GM11168 (cell line): ENCODE data around the gene PCDHA6.
"Not testable (repeated sequence)": the region's sequence is repeated elsewhere in the genome, so short reads cannot be mapped to it uniquely, and the experiment has no call there.

ENCODE experiments used
- in situ Hi-C: fragments of 300-500 bp; cut with MboI; formaldehyde crosslinking; loops from one replicate; pipeline ENCODE4 v1.12.0; 2022; ENCODE audit warnings: low sequenced_read_pairs; ENCODE audit not compliant: unreplicated experiment

Gene PCDHA6

GRCh38 chr5:140827704-140828361 is at the start of gene PCDHA6:
Gene PCDHA6 (plus strand): TSS chr5:140827960. CDS start chr5:140828092, 132 bp downstream.
- in situ Hi-C loops: no loop called here

- in situ Hi-C loops: no loop called here
Measured at GRCh38 chr5:140780512-140780911, 47.2 kb upstream of the PCDHA6 start.

GRCh38 chr5:140785905-140786686 is 41.7 kb upstream of the PCDHA6 start, which contains the start of gene PCDHA1:
Gene PCDHA1 (plus strand): TSS chr5:140786140.
- in situ Hi-C loops: no loop called here

- in situ Hi-C loops: not testable (repeated sequence)
Measured at GRCh38 chr5:140787422-140787821, 40.3 kb upstream of the PCDHA6 start.

- in situ Hi-C loops: not testable (repeated sequence)
Measured at GRCh38 chr5:140787849-140788504, 39.8 kb upstream of the PCDHA6 start.

- in situ Hi-C loops: no loop called here
Measured at GRCh38 chr5:140791089-140791488, 36.7 kb upstream of the PCDHA6 start.

GRCh38 chr5:140794595-140795258 is 33.0 kb upstream of the PCDHA6 start, which contains the start of gene PCDHA2:
Gene PCDHA2 (plus strand): TSS chr5:140794852.
- in situ Hi-C loops: no loop called here

GRCh38 chr5:140795259-140795641 is 32.5 kb upstream of the PCDHA6 start:
- in situ Hi-C loops: no loop called here

- in situ Hi-C loops: not testable (repeated sequence)
Measured at GRCh38 chr5:140796072-140796717, 31.6 kb upstream of the PCDHA6 start.

GRCh38 chr5:140796718-140797095 is 31.1 kb upstream of the PCDHA6 start:
- in situ Hi-C loops: no loop called here

GRCh38 chr5:140800816-140801493 is 26.8 kb upstream of the PCDHA6 start, which contains the start of gene PCDHA3:
Gene PCDHA3 (plus strand): TSS chr5:140801057.
- in situ Hi-C loops: no loop called here

GRCh38 chr5:140801494-140801841 is 26.3 kb upstream of the PCDHA6 start:
- in situ Hi-C loops: no loop called here

GRCh38 chr5:140802381-140802780 is 25.4 kb upstream of the PCDHA6 start:
- in situ Hi-C loops: not testable (repeated sequence)

- in situ Hi-C loops: no loop called here
Measured at GRCh38 chr5:140802781-140803271, 24.9 kb upstream of the PCDHA6 start.

GRCh38 chr5:140806834-140807775 is 20.7 kb upstream of the PCDHA6 start, which contains the start of gene PCDHA4:
Gene PCDHA4 (plus strand): TSS chr5:140807068.
- in situ Hi-C loops: no loop called here

- in situ Hi-C loops: not testable (repeated sequence)
Measured at GRCh38 chr5:140808241-140808888, 19.4 kb upstream of the PCDHA6 start.

GRCh38 chr5:140808889-140809291 is 18.9 kb upstream of the PCDHA6 start:
- in situ Hi-C loops: no loop called here
